ENCODE results near the gene HCAR2.
A peak's percentile ranks its signal among the peaks of the same experiment; 100 is the strongest.

DNA sequence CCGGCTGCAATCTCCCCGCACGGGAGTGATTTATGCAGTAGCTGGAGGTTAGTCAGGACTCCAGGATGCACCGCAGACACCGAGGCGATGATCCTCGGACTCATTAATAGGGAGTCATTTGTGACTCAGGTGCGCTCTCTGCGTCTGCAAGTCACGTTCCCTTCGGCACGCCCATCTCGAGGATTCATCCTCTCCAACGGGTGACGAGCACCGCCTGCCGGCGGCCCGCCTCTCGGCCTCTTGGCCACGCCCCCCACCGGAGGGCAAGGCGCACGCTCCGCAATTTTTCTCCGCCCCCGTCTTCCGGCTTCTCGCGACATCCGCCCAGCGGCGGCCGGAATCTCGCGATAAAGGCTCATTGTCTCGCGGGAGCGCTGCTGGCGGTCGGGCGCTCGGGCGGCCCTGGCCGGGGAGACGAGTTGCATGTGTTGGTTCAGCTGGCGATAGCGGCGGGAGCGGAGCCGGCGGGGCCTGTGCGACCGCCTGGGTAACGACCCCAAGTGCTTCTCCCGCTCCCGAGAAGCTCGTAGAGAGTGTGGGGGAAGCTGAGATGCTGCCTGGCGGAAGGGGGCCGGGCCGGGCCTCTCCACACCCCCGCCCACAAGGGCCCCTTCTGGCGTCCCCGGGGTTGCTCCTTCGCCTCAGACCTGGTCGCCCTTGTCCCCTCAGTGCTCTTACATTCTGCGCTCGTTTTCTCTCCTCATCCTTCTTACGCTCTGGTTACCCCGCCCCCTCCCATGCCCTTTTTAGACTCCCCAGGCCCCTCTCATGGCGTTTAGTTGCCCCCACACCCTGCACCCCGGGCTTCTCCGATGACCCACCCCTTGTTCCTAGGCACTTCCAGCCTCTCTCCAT is 49.5 kb upstream of the HCAR2 start, which contains the start of gene DENR:
- TF ChIP-seq POLR2A (IDR thresholded peaks at IDR 0.05): peak; percentile 18 to 77
- TF ChIP-seq, protein P1, sequence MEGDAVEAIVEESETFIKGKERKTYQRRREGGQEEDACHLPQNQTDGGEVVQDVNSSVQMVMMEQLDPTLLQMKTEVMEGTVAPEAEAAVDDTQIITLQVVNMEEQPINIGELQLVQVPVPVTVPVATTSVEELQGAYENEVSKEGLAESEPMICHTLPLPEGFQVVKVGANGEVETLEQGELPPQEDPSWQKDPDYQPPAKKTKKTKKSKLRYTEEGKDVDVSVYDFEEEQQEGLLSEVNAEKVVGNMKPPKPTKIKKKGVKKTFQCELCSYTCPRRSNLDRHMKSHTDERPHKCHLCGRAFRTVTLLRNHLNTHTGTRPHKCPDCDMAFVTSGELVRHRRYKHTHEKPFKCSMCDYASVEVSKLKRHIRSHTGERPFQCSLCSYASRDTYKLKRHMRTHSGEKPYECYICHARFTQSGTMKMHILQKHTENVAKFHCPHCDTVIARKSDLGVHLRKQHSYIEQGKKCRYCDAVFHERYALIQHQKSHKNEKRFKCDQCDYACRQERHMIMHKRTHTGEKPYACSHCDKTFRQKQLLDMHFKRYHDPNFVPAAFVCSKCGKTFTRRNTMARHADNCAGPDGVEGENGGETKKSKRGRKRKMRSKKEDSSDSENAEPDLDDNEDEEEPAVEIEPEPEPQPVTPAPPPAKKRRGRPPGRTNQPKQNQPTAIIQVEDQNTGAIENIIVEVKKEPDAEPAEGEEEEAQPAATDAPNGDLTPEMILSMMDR (IDR thresholded peaks at IDR 0.05): peak; percentile 40 to 99 (median 84)
